HG02610 (cell line): ENCODE results near the gene PTPRT.
"Not testable (repeated sequence)": the region's sequence is repeated elsewhere in the genome, so short reads cannot be mapped to it uniquely, and the experiment has no call there.

Experiments used
- ATAC-seq: cut with Tn5 transposase; IDR thresholded peaks from one replicate; pipeline ENCODE4 v1.9.1; 2021; ENCODE audit warnings: mild to moderate bottlenecking, moderate library complexity; ENCODE audit not compliant: unreplicated experiment

The PTPRT gene

GRCh38 chr20:42920776-42921175, 268.9 kb downstream of the PTPRT start:
- no peak for ATAC-seq

- no peak for ATAC-seq
These were observed 270.4 kb downstream of the PTPRT start for GRCh38 chr20:42919316-42919715.

- ATAC-seq: no peak
These were observed 274.6 kb downstream of the PTPRT start for GRCh38 chr20:42915081-42915480.

DNA sequence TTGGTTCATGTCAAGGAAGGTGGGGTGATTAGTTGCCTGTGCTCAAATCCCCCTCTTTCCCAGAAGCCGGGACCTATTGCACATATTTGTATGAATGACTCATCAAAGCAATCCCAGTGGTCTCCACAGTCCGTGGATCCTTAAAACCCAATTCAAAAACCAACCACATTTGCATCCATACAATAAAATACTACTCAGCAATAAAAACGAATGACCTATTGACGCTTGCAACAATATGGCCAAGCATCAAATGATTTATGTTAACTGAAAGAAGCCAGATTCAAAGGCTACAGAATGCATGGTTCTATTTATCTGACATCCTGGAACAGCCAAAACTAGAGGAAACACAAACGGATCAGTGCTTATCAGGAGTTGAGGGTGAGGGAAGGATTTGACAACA, 275.4 kb downstream of the PTPRT start:
- no peak for ATAC-seq

- not testable (repeated sequence) for ATAC-seq
These were observed 278.9 kb downstream of the PTPRT start for GRCh38 chr20:42910808-42911207.

DNA sequence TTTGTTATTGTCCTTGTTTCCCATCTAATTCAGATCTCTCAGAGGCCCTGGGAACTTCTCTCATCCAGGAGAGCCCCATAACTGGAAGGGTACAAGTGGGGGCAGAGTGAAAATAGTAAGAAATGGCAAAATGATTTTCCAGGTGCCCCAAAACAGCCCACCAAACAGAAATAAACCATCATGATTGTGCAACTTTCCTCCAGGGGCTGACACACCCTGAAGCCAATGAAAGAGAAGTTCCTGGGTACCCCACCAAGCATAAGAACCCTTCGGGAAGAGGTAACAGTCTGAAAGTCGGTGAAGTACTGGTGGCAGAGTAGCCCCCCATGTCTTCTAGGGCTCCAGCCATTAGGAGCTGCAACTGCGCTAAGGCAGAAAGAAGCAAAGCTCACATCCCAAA, 282.0 kb downstream of the PTPRT start:
- no peak for ATAC-seq

DNA sequence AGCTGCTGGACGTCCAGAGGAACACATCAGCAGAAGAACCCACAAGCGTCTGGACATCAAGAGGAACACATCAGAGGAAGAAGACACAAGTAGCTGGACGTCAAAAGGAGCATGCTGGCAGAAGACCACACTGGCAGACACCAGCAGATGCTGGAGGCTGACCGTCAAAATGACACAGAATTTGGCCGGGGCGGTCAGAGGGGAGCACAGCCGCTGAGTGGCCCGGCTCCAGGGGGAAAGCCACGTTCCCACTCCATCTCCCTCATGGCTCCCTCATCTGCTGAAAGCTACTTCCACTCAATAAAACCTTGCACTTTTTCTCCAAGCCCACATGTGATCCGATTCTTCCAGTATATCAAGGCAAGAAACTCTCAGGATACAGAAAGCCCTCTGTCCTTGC, 283.6 kb downstream of the PTPRT start:
- ATAC-seq: no peak

DNA sequence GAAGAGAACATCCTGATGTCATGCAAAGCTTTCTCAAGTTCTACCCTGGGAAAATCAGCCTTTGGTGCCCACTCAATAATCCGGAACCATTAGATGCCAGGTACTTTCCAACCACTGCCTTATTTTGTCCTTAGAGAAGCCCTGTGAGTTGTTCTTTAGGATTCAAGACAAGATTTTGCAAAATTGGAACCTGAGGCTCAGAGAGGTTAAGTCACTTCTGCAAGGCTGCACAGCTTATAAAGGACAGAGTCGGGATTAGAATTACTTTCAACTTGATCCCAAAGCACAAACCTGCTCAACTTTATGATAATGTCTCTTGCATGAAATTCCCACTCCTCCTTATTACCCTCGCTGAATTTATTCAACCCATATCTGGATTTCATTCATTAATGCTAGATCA, 287.2 kb downstream of the PTPRT start:
- no peak for ATAC-seq

DNA sequence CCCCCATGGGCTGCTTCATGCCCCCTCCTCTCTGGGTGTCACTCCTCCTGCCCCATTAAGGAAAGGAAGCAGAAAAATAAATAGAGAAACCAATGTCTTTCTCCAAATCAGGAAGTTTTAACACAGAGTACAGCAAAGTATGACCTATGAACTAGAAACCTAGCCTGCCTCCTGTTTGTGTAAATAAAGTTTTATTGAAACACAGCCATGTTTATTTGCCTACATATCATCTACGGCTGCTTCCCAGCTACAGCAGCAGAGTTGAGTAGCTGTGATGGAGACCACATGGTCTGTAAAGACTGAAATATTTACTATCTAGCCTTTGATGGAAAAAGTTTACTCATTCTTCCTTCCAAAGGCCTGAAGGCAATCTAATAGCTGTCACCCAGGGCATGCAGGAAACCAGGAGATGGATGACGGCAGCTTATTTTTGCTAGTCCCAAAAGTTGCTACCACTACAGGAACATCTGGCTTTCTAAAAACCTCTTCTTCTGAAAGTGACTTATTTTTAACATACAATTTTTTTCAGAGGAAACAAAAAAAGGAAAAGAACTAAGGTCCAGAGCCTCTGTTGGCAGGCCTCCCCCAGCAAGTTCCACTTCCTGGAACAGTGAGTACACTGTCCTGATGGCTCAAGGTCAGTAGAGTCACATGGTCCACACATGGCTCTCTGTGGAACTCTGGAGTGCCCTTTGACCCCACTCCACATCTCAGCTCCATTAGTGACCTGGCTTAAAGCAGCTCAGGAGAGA, 287.8 kb downstream of the PTPRT start:
- no peak for ATAC-seq

DNA sequence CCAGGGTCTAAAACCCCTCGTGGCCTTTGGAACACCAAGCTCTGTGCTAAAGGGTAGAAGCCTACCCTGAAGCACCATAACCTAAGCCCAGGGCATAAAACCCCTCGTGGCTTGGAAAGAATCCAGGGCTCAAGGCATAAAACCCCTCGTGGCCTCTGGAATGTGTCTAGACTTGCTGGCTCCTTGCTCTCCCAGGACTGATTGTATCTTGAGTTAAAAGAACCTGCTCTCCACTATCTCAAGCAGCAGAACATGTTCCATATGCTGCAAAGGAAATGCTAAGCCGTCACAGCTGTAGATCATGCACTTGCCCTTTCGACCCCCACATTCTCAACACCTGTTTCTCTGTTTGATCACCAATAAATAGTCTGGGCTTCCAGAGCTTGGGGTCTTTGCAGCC, 288.9 kb downstream of the PTPRT start:
- not testable (repeated sequence) for ATAC-seq

DNA sequence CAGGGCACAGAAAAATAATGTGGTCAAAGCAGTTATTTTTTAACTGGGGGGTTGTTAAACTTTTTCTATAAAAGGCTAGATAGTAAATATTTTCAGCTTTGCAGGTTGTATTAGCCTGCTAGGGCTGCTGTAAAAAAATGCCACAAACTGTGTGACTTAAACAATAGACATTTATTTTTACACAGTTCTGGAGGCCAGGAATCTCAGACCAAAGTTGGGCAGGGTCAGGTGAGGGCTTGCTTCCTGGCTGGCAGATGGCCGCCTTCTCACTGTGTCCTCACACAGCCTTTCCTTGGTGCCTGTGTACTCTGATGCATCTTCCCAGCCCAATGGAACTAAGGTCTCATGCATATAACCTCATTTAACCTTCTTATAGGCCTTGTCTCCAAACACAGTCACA, 294.7 kb downstream of the PTPRT start:
- no peak for ATAC-seq

GRCh38 chr20:42894483-42894882, 295.2 kb downstream of the PTPRT start:
- no peak for ATAC-seq

DNA sequence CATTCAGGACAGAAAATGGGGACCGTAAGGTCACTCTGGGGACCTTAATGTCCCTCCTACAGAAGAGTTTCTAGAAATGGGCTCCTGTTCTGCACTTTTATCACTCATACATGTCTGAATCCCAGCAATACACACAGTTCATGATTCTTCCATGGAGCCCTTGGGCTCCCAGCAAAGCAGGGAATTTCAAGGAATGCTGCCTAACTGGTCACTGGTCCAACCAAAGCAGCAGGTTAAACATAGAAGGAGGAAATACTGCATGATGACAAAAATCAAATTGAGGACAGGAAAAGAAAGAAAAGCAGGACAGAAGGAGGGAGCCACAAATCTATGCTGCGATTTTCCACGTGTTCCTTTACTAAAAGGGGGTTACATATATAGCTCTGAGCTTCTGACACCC, 300.2 kb downstream of the PTPRT start:
- no peak for ATAC-seq

DNA sequence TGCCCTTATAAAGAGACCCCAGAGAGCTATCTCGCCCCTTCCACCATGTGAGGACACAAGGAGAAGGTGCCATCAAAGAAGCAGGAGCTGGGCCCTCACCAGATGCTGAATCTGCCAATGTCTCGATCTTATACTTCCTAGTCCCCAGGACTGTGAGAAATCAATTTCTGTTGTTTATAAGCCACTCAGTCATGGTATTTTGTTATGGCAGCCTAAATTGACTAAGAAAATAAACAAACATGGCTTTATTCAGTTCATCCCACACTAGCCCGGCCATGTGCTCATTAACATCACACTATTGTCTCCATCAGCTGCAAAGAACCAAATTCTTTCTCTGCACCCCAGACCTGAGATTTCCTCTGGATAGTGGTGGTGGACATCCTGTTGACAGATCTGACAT, 302.4 kb downstream of the PTPRT start:
- ATAC-seq: no peak

- no peak for ATAC-seq
These were observed 302.9 kb downstream of the PTPRT start for GRCh38 chr20:42886801-42887200.

- ATAC-seq: no peak
These were observed 303.7 kb downstream of the PTPRT start for GRCh38 chr20:42886046-42886445.

DNA sequence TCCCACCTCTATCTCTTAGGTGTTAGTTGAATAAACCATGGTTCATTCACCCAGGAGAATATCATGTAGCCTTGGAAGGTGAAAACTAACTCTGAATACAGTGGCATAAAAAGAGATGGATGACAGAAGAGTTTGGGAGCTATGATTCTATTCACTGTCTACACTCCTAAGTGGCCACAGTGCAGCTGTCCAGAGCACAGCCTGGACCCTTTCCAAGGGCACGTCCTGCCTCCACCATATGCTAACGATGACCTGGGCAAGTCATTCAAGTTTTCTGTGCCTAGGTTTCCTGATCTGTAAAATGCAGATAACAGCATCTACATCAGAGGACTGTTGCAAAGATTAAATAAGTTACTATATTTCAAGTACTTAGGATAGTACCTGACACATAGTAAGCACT, 314.1 kb downstream of the PTPRT start:
- no peak for ATAC-seq

- ATAC-seq: no peak
These were observed 316.4 kb downstream of the PTPRT start for GRCh38 chr20:42873259-42873658.

- no peak for ATAC-seq
These were observed 325.6 kb downstream of the PTPRT start for GRCh38 chr20:42864116-42864515.

- ATAC-seq: no peak
These were observed 327.3 kb downstream of the PTPRT start for GRCh38 chr20:42862446-42862845.

- no peak for ATAC-seq
These were observed 332.3 kb downstream of the PTPRT start for GRCh38 chr20:42857446-42857845.

DNA sequence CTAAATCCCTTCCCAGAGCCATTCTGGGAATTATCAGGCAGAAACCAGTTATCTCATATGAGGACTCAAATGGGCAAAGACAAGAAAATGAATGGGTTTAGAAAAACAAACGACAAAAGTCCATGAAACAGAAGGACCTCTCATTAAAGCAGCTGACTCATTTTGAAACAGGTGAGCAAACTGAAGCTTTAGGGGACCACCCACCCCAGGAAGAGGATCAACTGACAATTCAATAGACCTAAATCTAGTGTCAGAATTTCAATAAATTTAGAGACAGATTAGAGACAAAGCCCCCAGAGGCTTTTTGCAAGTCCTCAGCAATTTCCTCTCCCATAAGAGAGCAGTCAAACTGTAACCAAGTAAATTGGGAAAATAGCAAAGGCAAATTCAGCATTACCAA, 333.8 kb downstream of the PTPRT start:
- ATAC-seq: no peak

DNA sequence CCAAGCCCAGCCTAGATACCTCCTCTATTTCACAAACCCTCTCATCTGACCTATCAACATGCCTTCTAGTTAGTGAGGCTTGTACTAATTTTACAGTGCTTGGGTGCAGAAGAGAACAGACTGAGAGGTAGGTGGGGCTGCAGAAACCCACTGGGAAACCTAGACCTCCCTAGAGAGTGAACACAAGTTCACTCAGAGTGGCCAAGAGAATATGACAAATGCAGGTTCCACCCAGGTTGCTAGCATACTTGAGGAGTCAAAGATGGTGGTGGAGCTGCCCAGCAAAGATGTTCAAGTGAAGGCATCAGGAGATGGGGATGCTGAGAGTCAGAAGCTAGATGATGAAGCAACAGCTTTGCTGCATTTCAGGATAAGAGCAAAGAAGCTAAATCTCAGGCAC, 337.0 kb downstream of the PTPRT start:
- ATAC-seq: no peak
